K562 (cell line): ENCODE measurements around the gene SLC15A3.

Source experiments
- ATF7 ChIP-seq: fragments of 450-650 bp; IDR thresholded peaks from 2 replicates; pipeline ENCODE4 v1.7.1; 2014; ENCODE audit warnings: mild to moderate bottlenecking, moderate library complexity
- FOXA1 ChIP-seq: fragments of 450-650 bp; IDR thresholded peaks from 2 replicates; pipeline ENCODE4 v1.6.1; 2016; ENCODE audit warnings: mild to moderate bottlenecking, borderline replicate concordance
- HIVEP1 ChIP-seq: fragments of 250-450 bp; sonication (Bioruptor Pico); IDR thresholded peaks from 2 replicates; pipeline ENCODE4 v1.4.0; 2020; ENCODE audit warnings: mild to moderate bottlenecking
- PHF8 ChIP-seq: fragments of 200-600 bp; sonication (generic); IDR thresholded peaks from 2 replicates; pipeline ENCODE4 v1.6.1; 2012; ENCODE audit warnings: mixed run types, mild to moderate bottlenecking, inconsistent platforms, low read length, moderate library complexity, borderline replicate concordance
- SP1 ChIP-seq: sonication (generic); formaldehyde crosslinking; IDR thresholded peaks from 2 replicates; pipeline ENCODE4 v1.8.1; 2022; ENCODE audit warnings: mild to moderate bottlenecking, missing genetic modification reagents
- TRIM28 ChIP-seq: fragments of 450-650 bp; IDR thresholded peaks from 2 replicates; pipeline ENCODE4 v1.6.1; 2017
- ZBTB1 ChIP-seq: sonication (generic); formaldehyde crosslinking; IDR thresholded peaks from 2 replicates; pipeline ENCODE4 v1.8.1; 2023; ENCODE audit warnings: missing genetic modification reagents, low read depth, mild to moderate bottlenecking, borderline replicate concordance
- ZBTB26 ChIP-seq: fragments of 450-650 bp; formaldehyde crosslinking; IDR thresholded peaks from 2 replicates; pipeline ENCODE4 v1.4.0; 2022; ENCODE audit warnings: missing genetic modification characterization
- TF ChIP-seq, protein P1 (sequence below): sonication (generic); formaldehyde crosslinking; IDR thresholded peaks from 2 replicates; pipeline ENCODE4 v1.8.1; 2023; ENCODE audit warnings: mild to moderate bottlenecking, missing genetic modification reagents

DNA sequence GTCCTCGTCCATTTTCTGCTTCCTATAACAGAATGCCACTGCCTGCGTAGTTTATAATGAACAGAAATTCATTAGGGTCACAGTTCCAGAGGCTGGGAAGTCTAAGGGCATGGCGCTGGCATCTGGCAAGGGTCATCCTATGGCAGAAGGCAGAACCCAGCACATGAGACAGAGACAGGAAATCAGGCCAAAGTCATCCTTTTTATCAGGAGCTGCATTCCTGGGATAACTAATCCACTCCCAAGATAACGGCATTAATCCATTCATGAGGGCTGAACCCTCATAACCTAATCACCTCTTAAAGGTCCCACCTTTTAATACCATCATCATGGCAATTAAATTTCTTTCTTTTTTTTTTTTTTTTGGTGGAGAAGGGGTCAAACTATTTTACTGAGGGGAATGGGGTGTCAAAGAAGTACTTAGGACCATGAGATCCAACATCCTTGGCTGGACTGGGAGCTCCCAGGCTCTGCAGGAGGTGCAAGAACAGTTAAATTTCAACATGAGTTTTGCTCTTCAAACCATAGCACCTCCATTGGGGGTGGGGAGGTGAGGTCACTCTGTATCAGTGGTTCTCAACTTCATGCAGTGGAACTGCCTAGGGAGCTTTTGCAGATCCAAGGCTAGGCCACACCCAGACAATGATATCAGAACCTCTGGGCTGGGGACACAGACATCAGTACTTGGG lies 33.6 kb downstream of the SLC15A3 start:
- TF ChIP-seq, protein P1, sequence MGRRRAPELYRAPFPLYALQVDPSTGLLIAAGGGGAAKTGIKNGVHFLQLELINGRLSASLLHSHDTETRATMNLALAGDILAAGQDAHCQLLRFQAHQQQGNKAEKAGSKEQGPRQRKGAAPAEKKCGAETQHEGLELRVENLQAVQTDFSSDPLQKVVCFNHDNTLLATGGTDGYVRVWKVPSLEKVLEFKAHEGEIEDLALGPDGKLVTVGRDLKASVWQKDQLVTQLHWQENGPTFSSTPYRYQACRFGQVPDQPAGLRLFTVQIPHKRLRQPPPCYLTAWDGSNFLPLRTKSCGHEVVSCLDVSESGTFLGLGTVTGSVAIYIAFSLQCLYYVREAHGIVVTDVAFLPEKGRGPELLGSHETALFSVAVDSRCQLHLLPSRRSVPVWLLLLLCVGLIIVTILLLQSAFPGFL, result no peak
- TF ChIP-seq SP1 (no peak), ZBTB1 (no peak), TRIM28 (no peak), ZBTB26 (CRISPR knock-in tag) (no peak), ATF7 (peak; percentile 29; the same call in 1 of the 2 replicates), HIVEP1 (CRISPR knock-in tag) (no peak), FOXA1 (no peak), PHF8 (no peak)
